ENCODE results near the gene PLAGL1. TPM values are rescaled to one million over a fixed set of nuclear protein-coding genes. Genes with fewer than 3 reads are reported as not detected.
"Not testable (repeated sequence)": the region's sequence is repeated elsewhere in the genome, so short reads cannot be mapped to it uniquely, and the experiment has no call there.

PLAGL1 gene
- total RNA-seq (2014; rRNA removed; shearing (Covaris generic)), result 0.13 TPM in 1 of 2 replicates, not detected in the other

GRCh38 chr6:144008120-144008811 lies at the start of gene PLAGL1:
TSS of gene PLAGL1 (minus strand) at chr6:144008259. CDS start at chr6:143948136, 60,123 bp downstream.
- DNase-seq (ENCODE audit: low spot score), result no peak

GRCh38 chr6:144055121-144055931 lies 47.3 kb upstream of the PLAGL1 start:
- no peak for DNase-seq (ENCODE audit: low spot score)

GRCh38 chr6:144053601-144054000 lies 45.5 kb upstream of the PLAGL1 start:
- no peak for DNase-seq (ENCODE audit: low spot score)

GRCh38 chr6:144052488-144052887 lies 44.4 kb upstream of the PLAGL1 start:
- no peak for DNase-seq (ENCODE audit: low spot score)

GRCh38 chr6:144049386-144049785 lies 41.3 kb upstream of the PLAGL1 start:
- no peak for DNase-seq (ENCODE audit: low spot score)

GRCh38 chr6:144047688-144048087 lies 39.6 kb upstream of the PLAGL1 start:
- no peak for DNase-seq (ENCODE audit: low spot score)

- DNase-seq (ENCODE audit: low spot score), result not testable (repeated sequence)
Observed at GRCh38 chr6:144046672-144047071, 38.6 kb upstream of the PLAGL1 start.

- DNase-seq (ENCODE audit: low spot score), result not testable (repeated sequence)
Observed at GRCh38 chr6:144044989-144045388, 36.9 kb upstream of the PLAGL1 start.

- no peak for DNase-seq (ENCODE audit: low spot score)
Observed at GRCh38 chr6:144036835-144037195, 28.8 kb upstream of the PLAGL1 start.

- no peak for DNase-seq (ENCODE audit: low spot score)
Observed at GRCh38 chr6:144036064-144036834, 28.2 kb upstream of the PLAGL1 start.

- DNase-seq (ENCODE audit: low spot score), result no peak
Observed at GRCh38 chr6:144035416-144035815, 27.4 kb upstream of the PLAGL1 start.

- no peak for DNase-seq (ENCODE audit: low spot score)
Observed at GRCh38 chr6:144033816-144034735, 26.0 kb upstream of the PLAGL1 start.

- no peak for DNase-seq (ENCODE audit: low spot score)
Observed at GRCh38 chr6:144029452-144029851, 21.4 kb upstream of the PLAGL1 start.

- DNase-seq (ENCODE audit: low spot score), result no peak
Observed at GRCh38 chr6:144027932-144028587, 20.0 kb upstream of the PLAGL1 start.

GRCh38 chr6:144023216-144023615 lies 15.2 kb upstream of the PLAGL1 start:
- DNase-seq (ENCODE audit: low spot score), result no peak

- DNase-seq (ENCODE audit: low spot score), result no peak
Observed at GRCh38 chr6:144019929-144020328, 11.9 kb upstream of the PLAGL1 start.

GRCh38 chr6:144017166-144018094 lies 9.4 kb upstream of the PLAGL1 start:
- no peak for DNase-seq (ENCODE audit: low spot score)

- peak; percentile 94 for DNase-seq (ENCODE audit: low spot score)
Observed at GRCh38 chr6:144013486-144013909, 5.4 kb upstream of the PLAGL1 start.

GRCh38 chr6:144012534-144012933 lies 4.5 kb upstream of the PLAGL1 start:
- no peak for DNase-seq (ENCODE audit: low spot score)

Data from HT-29 (cell line).